DND-41 (cell line): ENCODE measurements around the gene PIAS1.

Experiments used
- ATAC-seq: fragments of 200-7000 bp; cut with Tn5 transposase; 3 replicates; pipeline ENCODE4 v1.9.1; 2021; ENCODE audit warnings: low read depth; ENCODE audit not compliant: insufficient read depth
- DNase-seq: peaks from one replicate; pipeline ENCODE4 v3.0.0-alpha.2; 2020
- H2AFZ ChIP-seq: 2 replicates; pipeline ENCODE4 v1.6.0; 2012; ENCODE audit warnings: low read depth, low read length
- H3K27ac ChIP-seq: 2 replicates; pipeline ENCODE4 v1.5.1; 2012; ENCODE audit warnings: low read length, inconsistent platforms
- H3K27me3 ChIP-seq: fragments of 200-600 bp; sonication (generic); 2 replicates; pipeline ENCODE4 v1.6.0; 2012; ENCODE audit warnings: low read length, mild to moderate bottlenecking, inconsistent platforms; ENCODE audit not compliant: insufficient read depth, poor library complexity
- H3K36me3 ChIP-seq: 2 replicates; pipeline ENCODE4 v1.5.1; 2012; ENCODE audit warnings: low read length, inconsistent platforms; ENCODE audit not compliant: insufficient read depth
- H3K4me1 ChIP-seq: 2 replicates; pipeline ENCODE4 v1.5.1; 2012; ENCODE audit warnings: mild to moderate bottlenecking, low read length; ENCODE audit not compliant: insufficient read depth
- H3K4me2 ChIP-seq: 2 replicates; pipeline ENCODE4 v1.6.0; 2012; ENCODE audit warnings: mild to moderate bottlenecking, moderate library complexity, low read length, inconsistent platforms; ENCODE audit not compliant: insufficient read depth
- H3K4me3 ChIP-seq, 2 experiments: fragments of 200-600 bp in 1 of 2; shearing (Covaris generic) in 1 of 2; 2 replicates each; pipeline ENCODE4 v1.5.1; 2012 to 2016; ENCODE audit warnings: inconsistent platforms in 2 of 2, low read length in 2 of 2, mild to moderate bottlenecking in 2 of 2, low read depth in 1 of 2, moderate library complexity in 1 of 2
- H3K79me2 ChIP-seq: 2 replicates; pipeline ENCODE4 v1.6.0; 2012; ENCODE audit warnings: low read length, inconsistent platforms; ENCODE audit not compliant: insufficient read depth
- H3K9ac ChIP-seq: 2 replicates; pipeline ENCODE4 v1.6.0; 2012; ENCODE audit warnings: low read depth, mild to moderate bottlenecking, inconsistent platforms, low read length, moderate library complexity
- H3K9me3 ChIP-seq: 2 replicates; pipeline ENCODE4 v1.5.1; 2012; ENCODE audit warnings: low read length, moderate library complexity, mild to moderate bottlenecking, inconsistent platforms; ENCODE audit not compliant: insufficient read depth, severe bottlenecking
- H4K20me1 ChIP-seq: 2 replicates; pipeline ENCODE4 v1.6.0; 2012; ENCODE audit warnings: low read length; ENCODE audit not compliant: insufficient read depth
- EZH2 ChIP-seq: IDR thresholded peaks from 3 replicates; pipeline ENCODE4 v1.6.1; 2012; ENCODE audit warnings: borderline replicate concordance, low read depth, mild to moderate bottlenecking, moderate library complexity, low read length, inconsistent platforms; ENCODE audit not compliant: severe bottlenecking
- TF ChIP-seq, protein P1 (sequence below): IDR thresholded peaks from 2 replicates; pipeline ENCODE4 v1.5.1; 2012; ENCODE audit warnings: borderline replicate concordance, low read length, moderate library complexity, mild to moderate bottlenecking; ENCODE audit not compliant: poor library complexity, severe bottlenecking; ENCODE audit errors: extremely low read depth

Gene PIAS1

DNA sequence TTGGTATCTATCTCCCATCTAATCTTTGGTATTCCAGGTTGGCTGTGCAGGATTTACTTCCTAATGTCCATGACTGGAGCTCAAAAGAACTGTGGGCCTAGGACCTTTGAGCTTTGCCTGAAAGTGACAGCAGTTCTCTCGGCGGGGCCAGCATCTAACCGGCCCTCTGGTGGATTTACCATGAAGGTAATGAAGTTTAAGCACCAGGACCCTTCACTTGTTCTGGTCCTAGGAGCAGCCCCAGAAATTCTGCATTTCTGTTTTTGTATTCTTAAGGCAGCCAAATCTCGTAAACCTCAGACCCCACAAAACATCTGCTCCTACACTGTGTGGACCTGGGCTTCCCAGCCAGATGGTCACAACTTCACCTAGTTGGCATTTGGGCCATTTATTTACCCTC, 138.0 kb downstream of the PIAS1 start:
- H3K27ac ChIP-seq: no peak overlapping the region
- no peaks in the 10 kb centered on the region for H3K9me3 ChIP-seq
- no peak overlapping the region for H2AFZ ChIP-seq
- peaks cover 57% of the 10 kb centered on the region for H3K36me3 ChIP-seq
- H3K4me1 ChIP-seq: no peaks in the 10 kb centered on the region
- H3K4me2 ChIP-seq: no peak overlapping the region
- no peaks in the 10 kb centered on the region for H3K79me2 ChIP-seq
- ATAC-seq (no peak), DNase-seq (no peak)
- H3K4me3 ChIP-seq: no peak overlapping the region
- H3K9ac ChIP-seq: no peak overlapping the region
- H3K27me3 ChIP-seq: no peaks in the 10 kb centered on the region
- TF ChIP-seq EZH2: no peak
- no peaks in the 10 kb centered on the region for H4K20me1 ChIP-seq

DNA sequence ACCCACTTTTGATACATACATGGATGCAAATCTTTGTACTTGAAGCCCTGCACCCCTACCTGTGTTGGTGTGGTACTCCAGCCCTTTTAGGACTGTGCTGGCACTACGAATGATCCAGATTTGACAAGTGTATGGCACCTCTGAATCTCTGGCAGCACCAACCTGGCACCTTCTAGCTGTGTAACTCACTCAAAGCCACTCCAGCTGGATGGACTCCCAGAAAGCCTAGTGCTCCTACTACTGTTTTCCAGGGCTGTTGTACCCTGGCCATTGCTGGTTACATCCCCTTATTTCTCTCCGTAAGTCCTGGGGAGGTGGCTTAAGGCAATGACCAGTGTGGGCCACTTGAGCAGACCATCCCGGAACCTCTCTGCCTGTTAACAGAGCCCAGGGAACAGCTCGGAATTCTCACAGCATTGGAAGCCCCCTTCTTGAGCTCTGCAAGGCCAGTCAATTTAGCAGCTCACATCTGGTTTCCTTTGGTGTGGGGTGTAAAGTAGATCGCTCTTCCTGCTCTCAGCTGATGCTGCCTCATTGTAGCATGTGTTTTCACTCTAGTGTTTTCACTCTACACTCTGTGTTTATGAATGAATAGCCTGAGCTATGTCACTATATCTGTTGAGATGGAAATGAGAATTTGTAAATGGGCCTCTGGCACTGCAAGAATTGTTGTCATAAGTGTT, 138.8 kb downstream of the PIAS1 start:
- Histone ChIP-seq H3K4me3 (no peak overlapping the region), H2AFZ (no peak overlapping the region), H3K4me1 (no peaks in the 10 kb centered on the region), H3K27me3 (no peaks in the 10 kb centered on the region), H3K9me3 (no peaks in the 10 kb centered on the region), H3K9ac (no peak overlapping the region), H4K20me1 (peaks cover 3% of the 10 kb centered on the region; the same call in 1 of the 2 replicates), H3K36me3 (peaks cover 60% of the 10 kb centered on the region), H3K4me2 (no peak overlapping the region), H3K79me2 (no peaks in the 10 kb centered on the region), H3K27ac (no peak overlapping the region)
- DNase-seq (no peak), ATAC-seq (no peak)
- TF ChIP-seq, protein P1, sequence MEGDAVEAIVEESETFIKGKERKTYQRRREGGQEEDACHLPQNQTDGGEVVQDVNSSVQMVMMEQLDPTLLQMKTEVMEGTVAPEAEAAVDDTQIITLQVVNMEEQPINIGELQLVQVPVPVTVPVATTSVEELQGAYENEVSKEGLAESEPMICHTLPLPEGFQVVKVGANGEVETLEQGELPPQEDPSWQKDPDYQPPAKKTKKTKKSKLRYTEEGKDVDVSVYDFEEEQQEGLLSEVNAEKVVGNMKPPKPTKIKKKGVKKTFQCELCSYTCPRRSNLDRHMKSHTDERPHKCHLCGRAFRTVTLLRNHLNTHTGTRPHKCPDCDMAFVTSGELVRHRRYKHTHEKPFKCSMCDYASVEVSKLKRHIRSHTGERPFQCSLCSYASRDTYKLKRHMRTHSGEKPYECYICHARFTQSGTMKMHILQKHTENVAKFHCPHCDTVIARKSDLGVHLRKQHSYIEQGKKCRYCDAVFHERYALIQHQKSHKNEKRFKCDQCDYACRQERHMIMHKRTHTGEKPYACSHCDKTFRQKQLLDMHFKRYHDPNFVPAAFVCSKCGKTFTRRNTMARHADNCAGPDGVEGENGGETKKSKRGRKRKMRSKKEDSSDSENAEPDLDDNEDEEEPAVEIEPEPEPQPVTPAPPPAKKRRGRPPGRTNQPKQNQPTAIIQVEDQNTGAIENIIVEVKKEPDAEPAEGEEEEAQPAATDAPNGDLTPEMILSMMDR: no peak
- TF ChIP-seq EZH2: no peak

DNA sequence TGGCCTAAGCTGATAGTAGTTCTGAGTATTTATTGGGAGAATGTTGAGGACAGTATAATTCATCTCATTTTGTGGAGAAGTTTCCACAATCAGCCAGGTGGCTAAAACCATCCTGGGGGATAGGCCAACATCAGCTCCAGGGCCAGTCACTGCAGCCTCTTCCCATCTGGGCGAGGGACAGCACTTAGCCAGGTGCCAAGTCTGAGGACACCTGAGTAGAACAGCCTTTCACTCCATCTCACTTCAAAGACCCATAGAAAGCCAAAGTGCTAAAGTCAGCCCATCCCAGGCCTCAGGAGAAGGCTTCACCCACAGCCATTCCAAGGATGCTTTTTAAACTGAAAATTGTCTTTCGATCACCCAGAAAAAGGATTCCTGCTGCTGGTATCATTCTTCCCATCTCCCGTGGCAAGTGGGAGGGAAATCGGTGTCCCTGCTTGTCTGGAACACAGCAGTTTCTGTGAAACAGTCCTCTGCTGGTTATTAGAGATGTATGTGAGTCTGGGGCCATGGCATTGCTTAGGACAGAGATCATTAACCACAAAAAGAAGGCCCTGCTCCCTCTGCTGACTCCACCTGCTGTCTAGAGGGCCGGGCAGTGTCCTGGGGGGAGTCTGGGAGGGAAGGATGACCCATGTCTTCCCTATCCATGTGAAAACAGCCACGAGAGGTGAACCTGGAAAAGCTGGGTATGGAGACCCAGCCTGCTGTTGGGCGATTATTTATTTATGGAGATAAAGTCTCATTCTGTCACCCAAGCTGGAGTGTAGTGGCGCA, 141.4 kb downstream of the PIAS1 start:
- no peaks in the 10 kb centered on the region for H3K4me1 ChIP-seq
- peaks cover 40% of the 10 kb centered on the region for H3K36me3 ChIP-seq
- no peaks in the 10 kb centered on the region for H3K27me3 ChIP-seq
- no peak overlapping the region for H3K4me2 ChIP-seq
- TF ChIP-seq, protein P1: no peak
- TF ChIP-seq EZH2: no peak
- DNase-seq (no peak), ATAC-seq (no peak)
- no peaks in the 10 kb centered on the region for H3K79me2 ChIP-seq
- no peak overlapping the region for H3K27ac ChIP-seq
- no peak overlapping the region for H3K4me3 ChIP-seq
- no peak overlapping the region for H3K9ac ChIP-seq
- no peak overlapping the region for H2AFZ ChIP-seq
- no peaks in the 10 kb centered on the region for H3K9me3 ChIP-seq
- H4K20me1 ChIP-seq: peaks cover 9% of the 10 kb centered on the region; the same call in 1 of the 2 replicates

DNA sequence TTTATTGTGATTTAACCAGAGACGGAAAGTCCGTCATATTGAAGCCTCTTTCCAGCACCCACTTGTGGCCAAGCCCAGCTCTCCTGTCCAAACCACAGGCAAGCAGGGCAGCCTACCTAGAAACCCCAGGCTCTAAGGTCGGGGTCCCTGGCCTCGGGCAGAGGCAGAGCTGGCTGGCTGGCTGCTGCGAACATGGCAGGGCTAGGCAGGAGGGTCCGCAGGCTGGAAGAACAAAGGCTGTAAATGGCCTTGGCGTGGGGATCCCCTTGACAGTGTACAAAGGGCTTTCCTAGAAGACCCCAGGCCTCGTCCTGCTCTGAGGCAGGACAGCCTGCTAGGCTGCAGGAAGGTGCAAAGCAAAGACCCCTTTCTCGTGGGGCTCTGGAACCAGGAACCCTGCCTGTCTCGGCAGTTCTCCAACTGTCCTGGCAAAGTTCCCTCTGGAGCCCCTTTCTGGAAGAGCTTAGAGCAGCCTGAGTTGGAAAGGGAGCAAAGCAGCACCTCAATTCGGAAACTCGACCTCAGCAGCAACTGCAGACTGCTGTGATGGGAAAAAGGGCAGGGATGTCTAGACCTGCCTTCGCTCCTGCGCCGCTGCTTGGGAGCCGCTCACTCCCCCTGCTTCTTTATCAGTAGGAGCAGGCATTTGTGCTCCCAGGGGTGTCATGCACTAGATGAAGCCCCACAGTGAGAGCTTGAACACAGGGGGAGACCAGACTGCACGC, 142.5 kb downstream of the PIAS1 start:
- TF ChIP-seq EZH2: no peak
- TF ChIP-seq, protein P1: no peak
- no peaks in the 10 kb centered on the region for H3K27me3 ChIP-seq

More for the DNA sequence above, 142.5 kb downstream of the PIAS1 start:
- Histone ChIP-seq H3K79me2 (no peaks in the 10 kb centered on the region; the same call in 1 of the 2 replicates), H3K36me3 (peaks cover 37% of the 10 kb centered on the region), H3K9ac (no peak overlapping the region), H3K27ac (no peak overlapping the region), H2AFZ (no peak overlapping the region), H4K20me1 (peaks cover 15% of the 10 kb centered on the region; the same call in 1 of the 2 replicates), H3K9me3 (no peaks in the 10 kb centered on the region), H3K4me1 (no peaks in the 10 kb centered on the region), H3K4me3 (no peak overlapping the region), H3K4me2 (no peak overlapping the region)
- no peak for DNase-seq
- no peak; the same call in 2 of the 3 replicates for ATAC-seq
